ENCODE measurements around the gene PPP1R2C. TPM values are rescaled to one million over a fixed set of nuclear protein-coding genes. Genes with fewer than 3 reads are reported as not detected.

The PPP1R2C gene
- total and polyA plus RNA-seq, 8 donors, result not detected

GRCh38 chrX:42818151-42818921 is 40.4 kb upstream of the PPP1R2C start:
- Histone ChIP-seq H3K4me3 (no peak overlapping the region), H3K4me1 (no peaks in the 10 kb centered on the region), H3K36me3 (no peaks in the 10 kb centered on the region), H3K27ac (no peak overlapping the region), H3K9me3 (peaks cover 0 to 10% of the 10 kb centered on the region in 2 donors), H3K27me3 (no peaks in the 10 kb centered on the region)
- ATAC-seq (no peak), DNase-seq (no peak)
- TF ChIP-seq CTCF (IDR thresholded peaks at IDR 0.05), result no peak
- intact Hi-C loops (cut with DNase I), result no loop called here

GRCh38 chrX:42809569-42809968 is 31.6 kb upstream of the PPP1R2C start:
- Histone ChIP-seq H3K4me1 (no peaks in the 10 kb centered on the region), H3K27ac (no peak overlapping the region), H3K4me3 (no peak overlapping the region), H3K27me3 (peaks cover 0 to 3% of the 10 kb centered on the region in 2 donors), H3K36me3 (no peaks in the 10 kb centered on the region), H3K9me3 (no peaks in the 10 kb centered on the region)
- TF ChIP-seq CTCF (IDR thresholded peaks at IDR 0.05), result no peak
- no peak for DNase-seq
- intact Hi-C loops (cut with DNase I), result no loop called here
- no peak for ATAC-seq

- peak; percentile 17 for ATAC-seq
- peaks cover 0 to 3% of the 10 kb centered on the region in 2 donors for H3K27me3 ChIP-seq
- no peaks in the 10 kb centered on the region for H3K9me3 ChIP-seq
- no peak for TF ChIP-seq CTCF (IDR thresholded peaks at IDR 0.05)
- H3K4me1 ChIP-seq, result no peaks in the 10 kb centered on the region
- no peak overlapping the region for H3K27ac ChIP-seq
- H3K36me3 ChIP-seq, result no peaks in the 10 kb centered on the region
- no peak for DNase-seq
- intact Hi-C loops (cut with DNase I), result no loop called here
- no peak overlapping the region for H3K4me3 ChIP-seq
Measured at GRCh38 chrX:42807393-42807792, 29.4 kb upstream of the PPP1R2C start.

GRCh38 chrX:42804524-42804923 is 26.6 kb upstream of the PPP1R2C start:
- no peaks in the 10 kb centered on the region for H3K9me3 ChIP-seq
- H3K4me1 ChIP-seq, result no peaks in the 10 kb centered on the region
- intact Hi-C loops (cut with DNase I), result no loop called here
- H3K27ac ChIP-seq, result no peak overlapping the region
- peaks cover 0 to 3% of the 10 kb centered on the region in 2 donors for H3K27me3 ChIP-seq
- H3K36me3 ChIP-seq, result no peaks in the 10 kb centered on the region
- H3K4me3 ChIP-seq, result no peak overlapping the region
- no peak for DNase-seq
- TF ChIP-seq CTCF (IDR thresholded peaks at IDR 0.05), result no peak
- no peak for ATAC-seq

GRCh38 chrX:42803320-42803719 is 25.4 kb upstream of the PPP1R2C start:
- intact Hi-C loops (cut with DNase I), result no loop called here

More at GRCh38 chrX:42803320-42803719, 25.4 kb upstream of the PPP1R2C start:
- no peaks in the 10 kb centered on the region for H3K9me3 ChIP-seq
- ATAC-seq (no peak), DNase-seq (no peak)
- H3K27ac ChIP-seq, result no peak overlapping the region
- H3K36me3 ChIP-seq, result no peaks in the 10 kb centered on the region
- no peak overlapping the region for H3K4me3 ChIP-seq
- no peak for TF ChIP-seq CTCF (IDR thresholded peaks at IDR 0.05)
- no peaks in the 10 kb centered on the region for H3K4me1 ChIP-seq
- H3K27me3 ChIP-seq, result peaks cover 0 to 3% of the 10 kb centered on the region in 2 donors

All from left lung (tissue), 10 donors.